Measurements from ENCODE around the gene ETS1.

Gene ETS1

GRCh38 chr11:128618603-128619002 is 31.2 kb upstream of the ETS1 start:
- no peak for DNase-seq

GRCh38 chr11:128616161-128616560 is 28.8 kb upstream of the ETS1 start:
- no peak for DNase-seq

- DNase-seq, result no peak
Observed at GRCh38 chr11:128615612-128616011, 28.3 kb upstream of the ETS1 start.

GRCh38 chr11:128615076-128615475 is 27.7 kb upstream of the ETS1 start:
- DNase-seq, result no peak

- no peak for DNase-seq
Observed at GRCh38 chr11:128614026-128614425, 26.7 kb upstream of the ETS1 start.

- DNase-seq, result no peak
Observed at GRCh38 chr11:128613300-128613995, 26.1 kb upstream of the ETS1 start.

- DNase-seq, result peak; percentile 58
Observed at GRCh38 chr11:128610721-128611617, 23.6 kb upstream of the ETS1 start.

GRCh38 chr11:128609785-128610184 is 22.4 kb upstream of the ETS1 start:
- DNase-seq, result no peak

- no peak for DNase-seq
Observed at GRCh38 chr11:128608746-128609407, 21.5 kb upstream of the ETS1 start.

GRCh38 chr11:128607819-128608218 is 20.5 kb upstream of the ETS1 start:
- no peak for DNase-seq

GRCh38 chr11:128604723-128605122 is 17.4 kb upstream of the ETS1 start:
- DNase-seq, result no peak

GRCh38 chr11:128603752-128604414 is 16.5 kb upstream of the ETS1 start:
- DNase-seq, result no peak

GRCh38 chr11:128603003-128603696 is 15.8 kb upstream of the ETS1 start:
- DNase-seq, result no peak

GRCh38 chr11:128599729-128600128 is 12.4 kb upstream of the ETS1 start:
- DNase-seq, result no peak

- DNase-seq, result no peak
Observed at GRCh38 chr11:128598506-128599150, 11.3 kb upstream of the ETS1 start.

- no peak for DNase-seq
Observed at GRCh38 chr11:128598096-128598495, 10.7 kb upstream of the ETS1 start.

- no peak for DNase-seq
Observed at GRCh38 chr11:128597209-128597608, 9.9 kb upstream of the ETS1 start.

GRCh38 chr11:128596250-128596649 is 8.9 kb upstream of the ETS1 start:
- no peak for DNase-seq

- DNase-seq, result no peak
Observed at GRCh38 chr11:128595775-128596174, 8.4 kb upstream of the ETS1 start.

GRCh38 chr11:128595221-128595620 is 7.9 kb upstream of the ETS1 start:
- DNase-seq, result no peak

- DNase-seq, result no peak
Observed at GRCh38 chr11:128594226-128594625, 6.9 kb upstream of the ETS1 start.

- no peak for DNase-seq
Observed at GRCh38 chr11:128593281-128593680, 5.9 kb upstream of the ETS1 start.
